ENCODE measurements around the gene PLGRKT.
A peak's percentile ranks its signal among the peaks of the same experiment; 100 is the strongest.
"Not testable (repeated sequence)": the region's sequence is repeated elsewhere in the genome, so short reads cannot be mapped to it uniquely, and the experiment has no call there.

PLGRKT gene

DNA sequence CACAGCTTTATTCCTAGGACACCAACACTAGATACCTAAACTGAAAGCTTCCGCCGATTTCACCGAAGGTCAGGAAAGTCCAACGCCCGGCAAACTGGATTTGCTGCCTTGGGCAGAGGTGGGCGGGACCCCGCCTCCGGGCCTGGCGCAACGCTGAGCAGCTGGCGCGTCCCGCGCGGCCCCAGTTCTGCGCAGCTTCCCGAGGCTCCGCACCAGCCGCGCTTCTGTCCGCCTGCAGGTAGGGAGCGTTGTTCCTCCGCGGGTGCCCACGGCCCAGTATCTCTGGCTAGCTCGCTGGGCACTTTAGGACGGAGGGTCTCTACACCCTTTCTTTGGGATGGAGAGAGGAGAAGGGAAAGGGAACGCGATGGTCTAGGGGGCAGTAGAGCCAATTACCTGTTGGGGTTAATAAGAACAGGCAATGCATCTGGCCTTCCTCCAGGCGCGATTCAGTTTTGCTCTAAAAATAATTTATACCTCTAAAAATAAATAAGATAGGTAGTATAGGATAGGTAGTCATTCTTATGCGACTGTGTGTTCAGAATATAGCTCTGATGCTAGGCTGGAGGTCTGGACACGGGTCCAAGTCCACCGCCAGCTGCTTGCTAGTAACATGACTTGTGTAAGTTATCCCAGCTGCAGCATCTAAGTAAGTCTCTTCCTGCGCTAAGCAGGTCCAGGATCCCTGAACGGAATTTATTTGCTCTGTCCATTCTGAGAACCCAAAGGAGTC, 12.8 kb upstream of the PLGRKT start, which contains the start of gene CD274:
CD274 (plus strand) TSS at position 184 of the 733 bp plus-strand sequence. CDS start 5,572 bp downstream, outside the sequence.
- DNase-seq, result peak; percentile 83

DNA sequence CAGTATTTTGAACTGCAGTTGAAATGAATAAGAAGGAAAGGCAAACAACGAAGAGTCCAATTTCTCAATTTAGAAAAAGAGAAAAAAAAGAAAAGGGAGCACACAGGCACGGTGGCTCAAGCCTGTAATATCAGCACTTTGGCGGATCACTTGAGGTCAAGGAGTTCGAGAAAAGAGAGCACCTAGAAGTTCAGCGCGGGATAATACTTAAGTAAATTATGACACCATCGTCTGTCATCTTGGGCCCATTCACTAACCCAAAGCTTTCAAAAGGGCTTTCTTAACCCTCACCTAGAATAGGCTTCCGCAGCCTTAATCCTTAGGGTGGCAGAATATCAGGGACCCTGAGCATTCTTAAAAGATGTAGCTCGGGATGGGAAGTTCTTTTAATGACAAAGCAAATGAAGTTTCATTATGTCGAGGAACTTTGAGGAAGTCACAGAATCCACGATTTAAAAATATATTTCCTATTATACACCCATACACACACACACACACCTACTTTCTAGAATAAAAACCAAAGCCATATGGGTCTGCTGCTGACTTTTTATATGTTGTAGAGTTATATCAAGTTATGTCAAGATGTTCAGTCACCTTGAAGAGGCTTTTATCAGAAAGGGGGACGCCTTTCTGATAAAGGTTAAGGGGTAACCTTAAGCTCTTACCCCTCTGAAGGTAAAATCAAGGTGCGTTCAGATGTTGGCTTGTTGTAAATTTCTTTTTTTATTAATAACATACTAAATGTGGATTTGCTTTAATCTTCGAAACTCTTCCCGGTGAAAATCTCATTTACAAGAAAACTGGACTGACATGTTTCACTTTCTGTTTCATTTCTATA, 12.0 kb upstream of the PLGRKT start:
- DNase-seq, result no peak

DNA sequence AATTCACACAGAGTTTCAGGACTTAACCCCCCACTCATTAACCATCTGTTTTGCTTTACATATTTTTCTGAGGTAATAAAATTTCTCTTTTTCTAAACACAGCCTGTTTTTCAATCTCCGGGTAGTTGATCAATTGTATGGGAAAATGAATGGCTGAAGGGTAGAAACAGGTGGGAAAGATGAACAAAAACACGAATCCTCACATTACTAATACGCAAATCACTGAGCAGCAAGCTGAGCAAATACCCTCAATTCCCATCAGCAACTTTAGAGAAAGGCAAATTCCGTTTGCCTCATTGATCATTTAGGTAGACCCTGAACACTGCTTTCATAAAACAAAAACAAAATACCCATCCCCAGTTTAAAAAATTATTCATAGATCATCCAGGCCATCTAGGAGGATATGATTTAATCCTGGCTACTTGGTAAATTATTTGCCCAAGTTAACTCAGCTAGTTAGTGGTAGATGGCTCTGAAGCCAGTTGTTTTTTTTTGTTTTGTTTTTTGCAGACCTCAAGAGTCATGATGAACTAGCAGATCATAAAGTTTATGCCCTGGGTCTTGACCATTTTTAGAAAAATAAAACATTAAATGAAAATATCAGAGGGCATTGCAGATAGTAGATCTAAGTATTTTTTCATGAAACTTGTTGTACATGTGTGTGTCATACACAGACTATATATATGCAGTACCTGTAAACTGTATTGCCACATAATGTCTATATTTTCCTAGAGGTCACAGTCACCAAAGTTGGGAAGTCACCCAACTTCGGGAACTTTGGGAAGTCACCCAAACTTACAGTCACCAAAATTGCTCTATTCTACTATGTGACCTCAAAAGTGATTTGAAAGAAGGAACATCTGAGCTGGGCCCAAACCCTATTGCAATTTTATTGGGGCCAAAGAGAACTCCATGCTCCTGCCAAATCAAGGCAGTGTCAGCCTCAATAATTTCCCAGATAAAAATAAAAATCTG, 11.0 kb upstream of the PLGRKT start:
- DNase-seq, result no peak

DNA sequence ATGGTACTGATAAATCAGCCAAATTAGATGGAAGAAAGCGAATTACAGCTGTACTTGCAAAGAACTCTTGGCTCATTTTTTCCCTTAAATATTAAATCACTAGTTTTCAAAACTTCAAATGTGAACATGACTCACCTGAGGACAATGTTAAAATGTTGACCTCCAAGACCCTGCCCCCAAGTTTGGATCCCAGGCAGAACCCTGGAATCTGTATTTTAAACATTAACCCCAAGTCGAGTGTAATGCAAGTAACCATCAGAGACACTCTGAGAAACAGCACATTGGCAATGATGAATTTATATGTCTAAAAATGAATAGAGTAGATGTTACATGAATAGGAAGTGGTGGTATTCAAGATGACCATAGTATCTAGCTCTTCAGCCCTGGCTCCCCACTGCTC, 10.3 kb upstream of the PLGRKT start:
- no peak for DNase-seq

DNA sequence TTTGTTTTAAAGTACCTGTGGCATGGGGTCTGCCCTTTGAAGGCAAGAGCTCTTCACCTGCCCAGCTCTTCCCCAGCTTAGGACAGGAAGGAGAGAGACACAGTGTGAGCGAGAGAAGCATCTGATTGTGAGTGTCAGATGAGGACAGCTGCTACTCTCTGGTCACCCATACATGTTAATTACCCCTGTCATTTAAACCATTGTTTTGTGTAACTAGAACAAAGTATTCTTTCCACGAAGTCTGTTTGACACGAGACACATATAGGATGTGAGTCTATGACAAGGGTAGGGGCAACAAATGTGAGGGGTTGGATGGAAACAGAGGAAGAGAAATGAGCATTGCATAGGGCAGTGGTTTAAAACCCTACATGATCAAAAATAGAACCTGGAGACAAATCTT, 9.6 kb upstream of the PLGRKT start:
- no peak for DNase-seq

DNA sequence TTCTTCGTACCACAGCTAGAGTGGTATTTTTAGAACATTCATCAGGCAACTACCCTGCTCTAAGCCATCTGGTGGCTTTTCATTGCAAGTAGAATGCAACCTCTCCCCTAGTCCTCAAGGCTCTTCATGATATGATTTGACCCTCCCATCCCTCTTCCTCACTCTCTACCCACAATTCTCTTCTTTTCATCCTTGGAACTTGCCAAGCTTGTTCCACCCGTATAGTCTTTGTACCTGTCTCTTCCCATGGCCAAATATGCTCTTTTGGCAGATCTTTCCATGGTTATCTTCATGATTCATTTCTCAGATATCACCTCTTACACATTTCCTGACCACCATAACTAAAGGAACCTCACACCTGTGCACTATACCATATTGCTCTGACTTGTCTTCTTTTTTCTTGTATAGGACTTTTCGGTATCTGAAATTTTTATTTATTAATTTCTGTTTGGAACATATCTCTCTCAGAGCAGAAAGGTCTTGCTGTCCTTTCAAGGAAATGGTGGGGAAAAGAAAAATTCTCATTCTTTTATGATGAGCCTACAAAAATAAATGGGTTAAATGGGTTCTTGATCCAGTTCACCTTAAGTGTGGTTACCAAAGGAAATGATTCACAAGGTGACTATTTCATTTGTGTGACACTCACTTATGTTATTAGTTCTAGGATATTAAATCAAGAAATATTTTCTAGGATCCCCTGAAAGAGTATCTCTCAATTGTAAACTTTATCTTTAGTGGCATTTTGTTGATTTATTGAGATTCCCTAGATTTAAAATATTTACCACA, 8.9 kb upstream of the PLGRKT start:
- no peak for DNase-seq

DNA sequence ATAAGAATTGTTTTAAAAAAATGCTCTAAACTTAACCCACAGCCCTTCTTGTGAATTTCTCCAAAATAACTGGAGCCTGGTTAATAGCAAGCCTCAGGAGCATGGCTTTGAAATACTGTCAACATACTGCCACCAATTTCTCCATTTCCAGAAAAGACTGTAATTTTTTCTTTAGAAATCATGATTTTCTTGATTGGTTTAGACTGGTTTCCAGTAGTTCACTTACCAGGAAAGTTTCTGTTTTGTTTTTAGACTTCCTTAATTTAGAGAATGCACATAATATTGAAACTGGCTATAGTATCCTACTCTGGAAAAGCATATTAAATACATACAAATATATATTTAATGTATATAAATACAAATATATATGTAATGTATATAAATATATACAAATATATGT, 8.2 kb upstream of the PLGRKT start:
- DNase-seq, result no peak

DNA sequence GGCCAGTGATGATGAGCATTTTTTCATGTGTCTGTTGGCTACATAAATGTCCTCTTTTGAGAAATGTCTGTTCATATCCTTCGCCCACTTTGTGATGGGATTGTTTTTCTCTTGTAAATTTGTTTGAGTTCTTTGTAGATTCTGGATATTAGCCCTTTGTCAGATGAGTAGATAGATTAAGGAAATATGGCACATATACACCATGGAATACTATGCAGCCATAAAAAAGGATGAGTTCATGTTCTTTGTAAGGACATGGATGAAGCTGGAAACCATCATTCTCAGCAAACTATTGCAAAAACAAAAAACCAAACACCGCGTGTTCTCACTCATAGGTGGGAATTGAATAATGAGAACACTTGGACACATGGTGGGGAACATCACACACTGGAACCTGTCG, 7.4 kb upstream of the PLGRKT start:
- not testable (repeated sequence) for DNase-seq

DNA sequence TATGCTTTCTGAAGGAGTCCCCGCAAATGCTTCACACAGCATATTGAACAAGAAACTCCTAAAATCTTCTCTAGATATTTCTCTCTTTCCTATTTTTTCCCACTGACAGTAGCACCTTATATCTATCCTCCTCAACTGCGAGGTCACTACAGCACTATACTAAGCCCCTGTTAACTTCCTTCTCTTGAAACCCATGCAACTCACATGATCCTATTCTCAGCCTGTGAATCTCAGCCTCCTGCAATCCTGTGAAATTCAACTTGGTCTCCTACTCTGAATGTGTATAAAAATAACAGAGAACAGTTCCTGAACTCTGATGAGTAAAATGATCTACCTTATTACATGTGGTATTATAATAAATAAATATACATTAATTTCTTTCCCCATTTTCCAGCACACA, 6.1 kb upstream of the PLGRKT start:
- no peak for DNase-seq

DNA sequence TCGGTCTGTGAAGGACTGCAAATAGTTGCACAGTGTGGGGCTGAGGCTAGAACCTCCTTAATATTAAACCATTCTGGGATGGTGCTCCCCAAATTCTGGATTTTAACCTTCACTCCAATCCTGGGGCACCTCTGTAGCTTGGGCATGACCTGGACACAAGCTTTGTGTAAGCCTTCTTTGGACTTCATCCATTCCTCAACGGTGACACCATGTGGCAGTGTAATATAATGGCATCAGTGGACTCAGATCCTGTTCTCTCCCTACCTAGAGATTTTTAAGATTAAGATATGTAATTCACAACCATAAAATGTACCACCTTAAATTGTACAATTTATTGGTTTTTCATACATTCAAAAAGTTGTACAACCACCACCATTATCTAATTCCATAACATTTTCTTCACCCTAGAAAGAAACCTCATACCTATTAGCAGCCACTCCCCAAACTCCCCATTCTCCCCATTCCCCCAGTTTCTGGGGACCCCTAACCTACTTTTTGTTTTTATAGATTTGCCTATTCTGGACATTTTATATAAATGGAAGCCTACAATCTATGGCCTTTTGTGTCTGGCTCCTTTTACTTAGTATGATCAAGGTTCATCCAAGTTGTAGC, 4.8 kb upstream of the PLGRKT start:
- DNase-seq, result no peak

DNA sequence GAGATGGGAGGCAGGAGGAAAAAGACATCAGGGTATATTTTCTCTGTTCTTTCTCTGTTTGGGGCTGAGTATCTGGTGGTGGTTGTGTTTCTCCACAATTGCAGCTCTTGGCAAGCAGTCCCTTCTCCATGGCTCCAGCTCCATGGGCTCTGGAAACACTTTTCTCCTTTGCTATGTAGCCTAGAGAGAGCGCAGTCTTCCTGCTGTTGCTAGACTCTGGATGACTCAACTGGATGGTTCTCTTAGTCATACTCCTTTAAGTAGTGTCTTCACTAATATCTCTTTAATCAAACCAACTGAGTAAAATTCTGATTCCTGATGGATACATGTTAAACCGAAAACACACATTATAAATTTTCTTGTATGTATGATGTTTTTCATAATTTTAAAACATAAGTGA, 3.3 kb upstream of the PLGRKT start:
- DNase-seq, result no peak

DNA sequence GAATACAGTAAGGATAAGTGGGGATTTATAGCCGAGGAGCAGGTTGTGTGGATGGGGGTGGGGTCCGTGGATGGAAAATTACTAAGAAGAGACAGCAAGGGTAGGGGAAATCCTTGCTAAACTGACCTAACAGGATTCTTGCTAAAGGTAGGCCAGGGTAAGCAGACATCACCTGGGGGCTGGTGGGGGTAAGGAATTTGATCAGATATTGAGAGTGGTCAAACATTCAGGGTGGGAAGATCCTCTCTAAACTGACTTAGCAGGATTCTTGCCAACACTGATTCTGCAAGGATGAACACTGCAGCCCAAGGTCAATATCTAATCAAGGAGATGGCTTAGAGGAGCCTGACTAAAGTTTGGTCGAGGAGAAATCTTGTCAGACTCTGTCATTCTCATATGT, 2.7 kb upstream of the PLGRKT start:
- DNase-seq, result no peak

DNA sequence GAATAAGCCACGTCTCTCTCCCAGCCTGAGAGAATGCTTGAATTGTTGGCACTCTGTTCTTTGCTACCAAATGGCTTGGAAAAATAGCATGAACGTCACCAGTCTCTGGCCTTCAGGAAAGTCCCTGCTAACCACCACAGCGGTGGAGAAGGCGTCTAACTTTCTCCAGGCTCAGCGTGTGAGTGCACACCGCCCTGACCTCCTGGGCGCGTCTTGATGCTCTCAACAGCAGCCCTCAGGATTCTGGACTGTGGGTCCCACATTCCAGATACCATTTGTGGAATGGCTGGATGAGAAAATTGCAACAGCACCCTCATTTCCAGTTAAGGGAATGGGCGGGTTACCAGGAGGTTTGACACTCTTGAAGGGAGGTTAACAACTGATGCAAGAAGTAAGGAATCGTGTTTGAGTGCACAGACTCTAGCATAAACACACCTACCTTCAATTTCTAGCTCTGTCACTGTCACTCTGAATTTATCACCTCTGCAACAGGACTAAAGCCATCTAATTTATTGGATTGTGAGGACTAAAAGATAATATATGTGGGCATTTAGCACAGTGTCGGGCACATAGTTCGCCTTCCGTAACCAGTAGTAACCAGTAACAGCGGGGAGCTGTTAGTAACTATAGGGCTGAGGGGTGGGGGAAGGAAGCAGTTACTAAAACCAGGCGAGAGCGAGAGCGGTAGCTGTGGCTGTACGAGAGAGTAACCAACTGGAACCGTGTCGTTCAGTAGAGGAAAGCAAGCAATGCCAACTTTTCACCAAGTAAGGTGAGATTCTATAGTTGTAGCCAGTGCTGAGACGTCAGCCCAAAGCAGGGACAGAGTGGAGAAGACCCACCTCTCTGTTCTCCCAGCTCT, 807 bp upstream of the PLGRKT start:
- DNase-seq, result peak; percentile 37

DNA sequence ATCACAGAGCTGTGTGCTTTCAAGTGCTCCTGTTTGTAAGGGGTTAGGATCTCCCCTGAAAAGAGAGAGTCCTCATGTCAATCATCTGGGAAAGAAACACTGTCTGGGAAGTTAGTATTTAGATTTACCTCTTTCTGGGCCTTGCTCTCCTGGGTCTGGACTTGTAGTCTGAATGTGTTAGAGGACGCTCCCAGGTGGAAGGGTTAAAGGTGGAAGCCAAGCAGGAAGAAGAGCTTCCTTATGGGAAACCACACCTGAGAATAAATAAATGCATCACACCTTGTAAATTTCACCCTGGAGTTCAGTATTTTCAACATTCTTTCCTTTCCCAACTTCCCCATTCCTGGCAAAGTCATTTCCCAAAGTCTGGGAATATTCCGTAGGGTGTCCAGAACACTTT, 1.3 kb downstream of the PLGRKT start:
- no peak for DNase-seq

DNA sequence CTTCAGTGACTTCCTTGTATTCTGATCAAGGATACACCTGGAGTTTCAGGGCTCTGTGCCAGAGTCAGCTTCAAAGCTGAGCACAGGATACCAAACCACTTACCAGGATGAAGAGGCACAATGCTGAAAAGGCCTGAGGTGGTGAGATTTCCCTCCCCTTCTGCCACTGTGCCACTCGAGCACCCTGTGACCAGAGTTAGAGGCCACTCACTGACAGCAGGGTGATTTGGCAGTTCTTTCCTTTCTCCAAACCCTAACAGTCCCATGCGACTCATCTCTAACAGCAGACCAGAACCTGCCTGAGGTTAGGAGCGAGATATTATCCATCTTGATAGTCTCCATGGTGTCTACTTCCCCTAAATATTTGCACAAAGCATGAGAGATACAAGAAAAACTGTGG, 1.8 kb downstream of the PLGRKT start:
- no peak for DNase-seq

DNA sequence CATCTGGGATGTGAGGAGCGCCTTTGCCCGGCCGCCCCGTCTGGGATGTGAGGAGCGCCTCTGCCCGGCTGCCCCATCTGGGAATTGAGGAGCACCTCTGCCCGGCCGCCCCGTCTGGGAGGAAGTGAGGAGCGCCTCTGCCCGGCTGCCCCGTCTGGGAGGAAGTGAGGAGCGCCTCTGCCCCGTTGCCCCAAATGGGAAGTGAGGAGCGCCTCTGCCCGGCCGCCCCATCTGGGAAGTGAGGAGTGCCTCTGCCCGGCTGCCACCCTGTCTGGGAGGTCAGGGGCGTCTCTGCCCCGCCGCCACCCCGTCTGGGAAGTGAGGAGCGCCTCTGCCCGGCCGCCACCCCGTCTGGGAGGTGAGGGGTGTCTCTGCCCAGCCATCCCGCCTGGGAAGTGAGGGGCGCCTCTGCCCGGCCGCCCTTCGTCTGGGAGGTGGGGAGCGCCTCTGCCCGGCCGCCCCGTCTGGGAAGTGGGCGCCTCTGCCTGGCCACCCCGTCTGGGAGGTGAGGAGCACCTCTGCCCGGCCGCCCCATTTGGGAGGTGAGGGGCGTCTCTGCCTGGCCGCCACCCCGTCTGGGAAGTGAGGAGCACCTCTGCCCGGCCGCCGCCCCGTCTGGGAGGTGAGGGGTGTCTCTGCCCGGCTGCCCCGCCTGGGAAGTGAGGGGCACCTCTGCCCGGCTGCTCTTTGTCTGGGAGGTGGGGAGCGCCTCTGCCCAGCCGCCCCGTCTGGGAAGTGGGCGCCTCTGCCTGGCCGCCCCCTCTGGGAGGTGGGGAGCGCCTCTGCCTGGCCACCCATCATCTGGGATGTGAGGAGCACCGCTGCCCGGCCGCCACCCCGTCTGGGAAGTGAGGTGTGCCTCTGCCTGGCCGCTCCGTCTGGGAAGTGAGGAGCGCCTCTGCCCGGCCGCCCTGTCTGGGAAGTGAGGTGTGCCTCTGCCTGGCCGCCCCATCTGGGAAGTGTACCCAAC, 3.6 kb downstream of the PLGRKT start:
- not testable (repeated sequence) for DNase-seq

DNA sequence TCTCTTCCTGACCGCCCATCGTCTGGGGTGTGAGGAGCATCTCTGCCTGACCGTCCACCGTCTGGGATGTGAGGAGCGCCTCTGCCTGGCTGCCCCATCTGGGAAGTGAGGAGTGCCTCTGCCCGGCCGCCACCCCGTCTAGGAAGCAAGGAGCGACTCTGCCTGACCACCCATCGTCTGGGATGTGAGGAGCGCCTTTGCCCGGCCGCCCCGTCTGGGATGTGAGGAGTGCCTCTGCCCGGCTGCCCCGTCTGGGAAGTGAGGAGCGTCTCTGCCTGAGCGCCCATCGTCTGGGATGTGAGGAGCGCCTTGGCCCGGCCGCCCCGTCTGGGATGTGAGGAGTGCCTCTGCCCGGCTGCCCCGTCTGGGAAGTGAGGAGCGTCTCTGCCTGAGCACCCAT, 4.4 kb downstream of the PLGRKT start:
- not testable (repeated sequence) for DNase-seq

DNA sequence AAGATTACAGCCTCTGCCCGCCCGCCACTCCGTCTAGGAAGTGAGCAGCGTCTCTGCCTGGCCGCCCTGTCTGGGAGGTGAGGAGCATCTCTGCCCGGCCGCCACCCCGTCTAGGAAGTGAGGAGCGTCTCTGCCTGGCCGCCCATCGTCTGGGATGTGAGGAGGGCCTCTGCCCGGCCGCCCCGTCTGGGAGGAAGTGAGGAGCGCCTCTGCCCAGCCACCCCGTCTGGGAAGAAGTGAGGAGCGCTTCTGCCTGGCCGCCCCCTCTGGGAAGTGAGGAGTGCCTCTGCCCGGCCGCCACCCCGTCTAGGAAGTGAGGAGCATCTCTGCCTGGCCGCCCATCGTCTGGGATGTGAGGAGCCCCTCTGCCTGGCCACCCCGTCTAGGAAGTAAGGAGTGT, 4.8 kb downstream of the PLGRKT start:
- not testable (repeated sequence) for DNase-seq

DNA sequence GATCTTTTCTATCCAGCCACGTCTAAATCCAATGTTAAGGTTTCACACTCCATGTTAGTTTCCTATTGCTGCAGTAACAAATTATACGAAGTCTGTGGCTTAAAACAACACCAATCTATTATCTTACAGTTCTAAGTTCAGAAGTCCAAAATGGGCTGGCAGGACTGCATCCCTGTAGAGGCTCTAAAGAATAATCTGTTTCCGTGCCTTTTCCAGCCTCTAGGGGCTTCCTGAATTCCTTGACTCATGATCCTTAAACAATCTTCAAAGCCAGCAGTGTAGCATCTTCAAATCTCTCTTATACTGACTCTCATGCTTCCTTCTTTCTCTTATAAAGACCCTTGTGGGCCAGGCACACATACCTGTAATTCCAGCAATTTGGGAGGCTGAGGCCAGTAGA, 6.8 kb downstream of the PLGRKT start:
- no peak for DNase-seq
